Upper lobe of left lung (tissue), 6 donors: Measurements from ENCODE around the gene DCK. TPM values are rescaled to one million over a fixed set of nuclear protein-coding genes. Genes with fewer than 3 reads are reported as not detected.

Experiments used
- ATAC-seq, 2 donors: fragments of 200-7000 bp; cut with Tn5 transposase; one replicate each; pipeline ENCODE4 v1.9.1; 2022; ENCODE audit warnings: mild to moderate bottlenecking in 2 of 2, moderate library complexity in 2 of 2; ENCODE audit not compliant: low FRiP score in 2 of 2
- DNase-seq, 2 donors: peaks; one replicate each; pipeline ENCODE4 v3.0.0-alpha.2; 2019 to 2020
- H3K27ac ChIP-seq, 4 donors: fragments of 200-600 bp; sonication (generic); one replicate each; pipeline ENCODE4 v1.5.1; 2016 to 2019
- H3K27me3 ChIP-seq, 4 donors: fragments of 200-600 bp; sonication (generic); one replicate each; pipeline ENCODE4 v1.5.1; 2017 to 2019
- H3K36me3 ChIP-seq, 4 donors: fragments of 200-600 bp; sonication (generic); one replicate each; pipeline ENCODE4 v1.5.1; 2016 to 2019
- H3K4me1 ChIP-seq, 4 donors: fragments of 200-600 bp; sonication (generic); one replicate each; pipeline ENCODE4 v1.5.1; 2018 to 2019
- H3K4me3 ChIP-seq, 4 donors: fragments of 200-600 bp; sonication (generic); one replicate each; pipeline ENCODE4 v1.5.1; 2017 to 2019; ENCODE audit warnings: mild to moderate bottlenecking in 2 of 4, moderate library complexity in 1 of 4
- H3K9me3 ChIP-seq, 4 donors: fragments of 200-600 bp; sonication (generic); one replicate each; pipeline ENCODE4 v1.5.1; 2018 to 2019
- EP300 ChIP-seq, 4 donors: sonication (generic); formaldehyde crosslinking; IDR thresholded peaks; one replicate each; pipeline ENCODE4 v1.5.1; 2017; ENCODE audit warnings: antibody characterized with exemption in 4 of 4, control low read depth in 2 of 4
- POLR2A ChIP-seq, 4 donors: fragments of 450-650 bp; IDR thresholded peaks; one replicate each; pipeline ENCODE4 v1.5.1; 2016 to 2017; ENCODE audit warnings: antibody characterized with exemption in 4 of 4, mild to moderate bottlenecking in 2 of 4
- POLR2AphosphoS5 ChIP-seq, 2 donors: sonication (generic); formaldehyde crosslinking; IDR thresholded peaks; one replicate each; pipeline ENCODE4 v1.5.1; 2017; ENCODE audit warnings: antibody characterized with exemption in 2 of 2
- WGBS, 2 donors: methylation state at CpG; one replicate each; pipeline ENCODE4 v1.1.5; 2017 to 2018; 5-methylcytosine and 5-hydroxymethylcytosine counted together
- total RNA-seq, 6 donors: library from RNA; depleted of rRNA in 4 of 6; stranded (reverse); fragments of >200 nt in 4 of 6; gene quantifications; one replicate each; pipeline versions ENCODE4 v1.1.0 to v1.2.1, GENCODE V29; 2016 to 2021
- TF ChIP-seq, protein P1 (sequence below), 6 experiments: fragments of 450-650 bp in 4 of 6; fragments of 200-600 bp in 2 of 6; sonication (generic) in 2 of 6; IDR thresholded peaks; one replicate each; pipeline ENCODE4 v1.5.1; 2016 to 2019; ENCODE audit warnings: antibody characterized with exemption in 6 of 6
- donor health status: DM: no; HTN: no; CAD: no; lungs with moderate emphysema.
- donor health status: DM: no; HTN: yes; CAD: no; lungs with severe emphysema.

Gene DCK
- total RNA-seq, 6 donors from 2014 or later: 11.5 to 20.8 (median 15.6) TPM

DNA sequence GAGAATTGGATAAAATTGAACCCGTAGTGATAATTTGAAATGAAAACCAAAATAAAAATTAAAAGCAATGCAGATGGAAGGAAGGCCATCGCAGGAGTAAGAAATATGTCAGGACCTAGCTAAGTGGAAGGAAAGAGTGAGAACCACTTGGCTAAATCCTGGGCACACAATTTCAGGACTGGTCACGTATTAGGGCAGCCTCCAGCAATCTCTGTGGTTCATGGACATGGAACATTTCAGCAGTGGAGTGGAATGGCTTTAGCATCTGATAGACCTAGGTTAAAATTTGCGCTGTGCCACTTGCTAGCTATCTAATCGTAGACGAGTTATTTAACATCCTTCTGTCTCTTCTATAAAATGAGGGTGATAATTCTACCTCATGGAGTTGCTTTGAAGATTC lies 71.1 kb downstream of the DCK start:
- H3K4me1 ChIP-seq: no peaks in the 10 kb centered on the region
- 94 to 95% methylated on average over 6 of the region's 6 CpGs for WGBS, 2 donors
- H3K27ac ChIP-seq: no peak overlapping the region
- ATAC-seq (no peak), DNase-seq (no peak)
- TF ChIP-seq POLR2AphosphoS5 (IDR thresholded peaks at IDR 0.05) (no peak), EP300 (IDR thresholded peaks at IDR 0.05) (no peak), POLR2A (IDR thresholded peaks at IDR 0.05) (no peak)
- TF ChIP-seq, protein P1, sequence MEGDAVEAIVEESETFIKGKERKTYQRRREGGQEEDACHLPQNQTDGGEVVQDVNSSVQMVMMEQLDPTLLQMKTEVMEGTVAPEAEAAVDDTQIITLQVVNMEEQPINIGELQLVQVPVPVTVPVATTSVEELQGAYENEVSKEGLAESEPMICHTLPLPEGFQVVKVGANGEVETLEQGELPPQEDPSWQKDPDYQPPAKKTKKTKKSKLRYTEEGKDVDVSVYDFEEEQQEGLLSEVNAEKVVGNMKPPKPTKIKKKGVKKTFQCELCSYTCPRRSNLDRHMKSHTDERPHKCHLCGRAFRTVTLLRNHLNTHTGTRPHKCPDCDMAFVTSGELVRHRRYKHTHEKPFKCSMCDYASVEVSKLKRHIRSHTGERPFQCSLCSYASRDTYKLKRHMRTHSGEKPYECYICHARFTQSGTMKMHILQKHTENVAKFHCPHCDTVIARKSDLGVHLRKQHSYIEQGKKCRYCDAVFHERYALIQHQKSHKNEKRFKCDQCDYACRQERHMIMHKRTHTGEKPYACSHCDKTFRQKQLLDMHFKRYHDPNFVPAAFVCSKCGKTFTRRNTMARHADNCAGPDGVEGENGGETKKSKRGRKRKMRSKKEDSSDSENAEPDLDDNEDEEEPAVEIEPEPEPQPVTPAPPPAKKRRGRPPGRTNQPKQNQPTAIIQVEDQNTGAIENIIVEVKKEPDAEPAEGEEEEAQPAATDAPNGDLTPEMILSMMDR (IDR thresholded peaks at IDR 0.05): no peak
- no peak overlapping the region for H3K4me3 ChIP-seq
- no peaks in the 10 kb centered on the region for H3K36me3 ChIP-seq
- H3K27me3 ChIP-seq: no peaks in the 10 kb centered on the region
- no peaks in the 10 kb centered on the region for H3K9me3 ChIP-seq

DNA sequence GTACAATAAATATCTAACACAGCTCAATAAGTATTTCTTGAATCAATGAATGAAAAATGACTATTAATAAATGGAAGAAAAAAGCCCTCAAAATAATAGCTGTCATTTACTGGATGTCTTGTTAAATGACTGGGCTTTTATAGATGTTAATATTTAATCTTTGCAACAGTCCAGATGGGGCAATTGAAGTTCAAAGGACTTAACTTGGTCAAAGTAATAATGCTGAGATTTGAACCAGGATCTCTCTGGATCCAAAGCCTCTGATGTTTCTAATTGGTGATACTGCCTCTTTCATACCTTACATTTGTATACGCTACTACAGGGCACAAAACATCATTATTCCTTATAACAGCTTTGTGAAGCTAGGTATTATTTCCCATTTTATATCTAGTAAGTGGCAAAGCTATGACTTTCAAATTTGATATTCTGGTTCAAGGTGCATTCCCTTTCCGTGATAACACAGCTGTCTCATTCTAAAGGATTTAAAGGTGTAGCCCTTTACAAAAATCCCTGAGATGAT lies 72.6 kb downstream of the DCK start:
- H3K4me3 ChIP-seq: no peak overlapping the region
- no peak overlapping the region for H3K27ac ChIP-seq
- no peaks in the 10 kb centered on the region for H3K27me3 ChIP-seq
- no peaks in the 10 kb centered on the region for H3K36me3 ChIP-seq
- DNase-seq (no peak), ATAC-seq (no peak)
- no peaks in the 10 kb centered on the region for H3K9me3 ChIP-seq
- no peaks in the 10 kb centered on the region for H3K4me1 ChIP-seq
- WGBS, 2 donors: 91 to 96% methylated on average over 2 of the region's 2 CpGs
- no peak for TF ChIP-seq POLR2A (IDR thresholded peaks at IDR 0.05)
- no peak for TF ChIP-seq EP300 (IDR thresholded peaks at IDR 0.05)
- no peak for TF ChIP-seq POLR2AphosphoS5 (IDR thresholded peaks at IDR 0.05)
- TF ChIP-seq, protein P1 (IDR thresholded peaks at IDR 0.05): no peak

DNA sequence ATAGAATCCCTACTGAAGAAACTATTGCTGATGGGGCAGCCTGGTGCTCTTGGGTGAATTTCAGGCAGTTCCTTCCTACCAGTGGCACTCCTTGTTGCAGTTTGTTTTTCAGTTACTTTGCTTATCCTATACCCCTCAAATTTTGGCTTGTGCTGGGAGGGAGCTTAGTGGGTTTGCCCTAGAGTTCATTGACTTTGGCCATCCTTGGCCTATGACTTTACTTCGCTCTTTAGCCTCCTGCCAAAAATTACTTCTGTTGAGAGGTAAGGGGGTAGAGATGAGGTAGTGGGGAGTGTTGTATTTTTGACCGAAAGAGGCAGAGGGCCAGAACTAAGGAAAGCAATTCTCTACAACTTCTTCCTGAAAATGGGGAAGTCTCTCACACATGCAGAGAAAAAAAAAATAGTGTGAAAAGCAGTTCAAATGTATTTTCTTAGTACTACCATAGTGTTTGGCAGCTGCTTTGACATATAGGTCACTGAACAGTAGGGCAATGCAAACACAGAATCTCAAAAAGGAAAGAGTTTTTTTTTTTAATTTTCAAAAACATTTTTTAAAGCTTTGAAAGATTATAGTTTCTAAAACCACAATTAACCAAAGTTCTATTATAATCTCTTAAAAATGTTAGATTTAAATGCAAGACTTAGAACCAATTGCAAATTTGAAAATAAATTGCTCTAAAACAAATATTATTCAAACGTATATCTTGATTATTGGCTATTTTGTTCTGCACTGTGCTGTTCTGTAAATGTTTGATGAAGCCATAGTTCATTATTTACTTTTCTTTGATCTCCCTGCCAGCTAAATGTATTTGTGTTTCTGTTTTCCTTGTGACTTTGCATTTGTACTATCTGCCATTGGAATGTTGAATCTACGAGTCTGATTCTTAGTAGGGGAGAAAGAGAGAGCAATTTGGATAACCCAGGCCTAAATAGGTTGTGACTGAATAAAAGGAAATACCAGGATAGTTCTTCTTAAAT lies 73.6 kb downstream of the DCK start:
- H3K27ac ChIP-seq: no peak overlapping the region
- no peak overlapping the region for H3K4me3 ChIP-seq
- TF ChIP-seq, protein P1 (IDR thresholded peaks at IDR 0.05): no peak
- TF ChIP-seq POLR2A (IDR thresholded peaks at IDR 0.05) (no peak), POLR2AphosphoS5 (IDR thresholded peaks at IDR 0.05) (no peak)
- DNase-seq (no peak), ATAC-seq (no peak)
- H3K9me3 ChIP-seq: no peaks in the 10 kb centered on the region
- H3K36me3 ChIP-seq: no peaks in the 10 kb centered on the region
- H3K27me3 ChIP-seq: no peaks in the 10 kb centered on the region
- H3K4me1 ChIP-seq: no peaks in the 10 kb centered on the region
- WGBS, 2 donors: 63 to 70% methylated on average over 4 of the region's 4 CpGs

DNA sequence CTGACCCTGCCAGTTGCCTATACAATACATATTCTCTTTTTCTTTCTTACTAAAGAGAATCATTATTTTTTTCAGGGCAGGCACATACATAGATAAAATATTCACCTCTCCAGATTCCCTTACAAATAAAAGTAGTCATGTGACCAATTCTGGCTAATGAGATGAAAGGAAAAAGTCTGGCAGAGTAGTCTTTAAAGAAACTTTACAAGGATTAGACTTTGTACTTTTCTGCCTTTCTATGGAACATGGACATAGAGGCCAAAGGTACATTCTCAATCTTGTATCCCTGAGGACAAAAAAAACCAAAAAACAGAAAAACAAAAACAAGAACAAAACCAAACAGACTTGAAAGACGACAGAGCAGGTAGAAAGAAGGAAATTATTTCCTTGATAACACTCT lies 75.6 kb downstream of the DCK start:
- TF ChIP-seq POLR2A (IDR thresholded peaks at IDR 0.05) (no peak), EP300 (IDR thresholded peaks at IDR 0.05) (no peak), POLR2AphosphoS5 (IDR thresholded peaks at IDR 0.05) (no peak)
- TF ChIP-seq, protein P1 (IDR thresholded peaks at IDR 0.05): no peak
- Histone ChIP-seq H3K9me3 (no peaks in the 10 kb centered on the region), H3K27ac (no peak overlapping the region), H3K4me3 (no peak overlapping the region), H3K27me3 (no peaks in the 10 kb centered on the region), H3K36me3 (no peaks in the 10 kb centered on the region), H3K4me1 (no peaks in the 10 kb centered on the region)
- WGBS, 2 donors: 72 to 81% methylated on average over 1 of the region's 1 CpG
- ATAC-seq: no peak
- no peak for DNase-seq
